Measurements from ENCODE around the gene TCEA2.

GRCh38 chr20:64083804-64084684 is 21.0 kb downstream of the TCEA2 start, which contains the start of gene LKAAEAR1:
- TF ChIP-seq SUZ12 (IDR thresholded peaks at IDR 0.05; ENCODE audit: extremely low read depth, insufficient read depth, insufficient read length) (no peak), YY1 (IDR thresholded peaks at IDR 0.05; ENCODE audit: insufficient read depth, insufficient read length) (no peak)

Measured in NT2/D1 (cell line).